Peyer's patch (tissue), 4 donors: ENCODE measurements around the gene SMYD3. TPM values are rescaled to one million over a fixed set of nuclear protein-coding genes. Genes with fewer than 3 reads are reported as not detected.

Experiments used
- DNase-seq, 3 donors: peaks; one replicate each; pipeline ENCODE4 v3.0.0-alpha.2; 2017 to 2019
- H3K27ac ChIP-seq, 4 donors: fragments of 200-600 bp; sonication (generic); one replicate each; pipeline ENCODE4 v1.5.1; 2016 to 2019
- H3K27me3 ChIP-seq, 2 donors: fragments of 200-600 bp; sonication (generic); one replicate each; pipeline ENCODE4 v1.5.1; 2019
- H3K36me3 ChIP-seq, 3 donors: fragments of 200-600 bp; sonication (generic); one replicate each; pipeline ENCODE4 v1.5.1; 2016 to 2019
- H3K4me1 ChIP-seq, 4 donors: fragments of 200-600 bp; sonication (generic); one replicate each; pipeline ENCODE4 v1.5.1; 2016 to 2019
- H3K4me3 ChIP-seq, 4 donors: fragments of 200-600 bp; sonication (generic); 1 replicate in 3 of 4; 2 replicates in 1 of 4; pipeline ENCODE4 v1.5.1; 2016 to 2019; ENCODE audit warnings: mild to moderate bottlenecking in 1 of 4
- H3K9me3 ChIP-seq, 4 donors: fragments of 200-600 bp; sonication (generic); one replicate each; pipeline ENCODE4 v1.5.1; 2016 to 2019; ENCODE audit warnings: mild to moderate bottlenecking in 1 of 4
- POLR2A ChIP-seq, 2 donors: fragments of 450-650 bp; IDR thresholded peaks; one replicate each; pipeline ENCODE4 v1.5.1; 2017; ENCODE audit warnings: antibody characterized with exemption in 2 of 2, mild to moderate bottlenecking in 2 of 2, moderate library complexity in 2 of 2
- total RNA-seq, 4 donors: library from RNA; depleted of rRNA; stranded (reverse); fragments of >200 nt; gene quantifications; one replicate each; pipeline ENCODE4 v1.1.0, GENCODE V29; 2016
- TF ChIP-seq, protein P1 (sequence below), 6 experiments: fragments of 450-650 bp in 4 of 6; fragments of 200-600 bp in 2 of 6; sonication (generic) in 1 of 6; IDR thresholded peaks; one replicate each; pipeline ENCODE4 v1.5.1; 2017 to 2019; ENCODE audit warnings: antibody characterized with exemption in 6 of 6, mild to moderate bottlenecking in 3 of 6, moderate library complexity in 1 of 6

Gene SMYD3
- total RNA-seq, 4 donors from 2014 or later = 19.8 to 55.3 (median 26.9) TPM

DNA sequence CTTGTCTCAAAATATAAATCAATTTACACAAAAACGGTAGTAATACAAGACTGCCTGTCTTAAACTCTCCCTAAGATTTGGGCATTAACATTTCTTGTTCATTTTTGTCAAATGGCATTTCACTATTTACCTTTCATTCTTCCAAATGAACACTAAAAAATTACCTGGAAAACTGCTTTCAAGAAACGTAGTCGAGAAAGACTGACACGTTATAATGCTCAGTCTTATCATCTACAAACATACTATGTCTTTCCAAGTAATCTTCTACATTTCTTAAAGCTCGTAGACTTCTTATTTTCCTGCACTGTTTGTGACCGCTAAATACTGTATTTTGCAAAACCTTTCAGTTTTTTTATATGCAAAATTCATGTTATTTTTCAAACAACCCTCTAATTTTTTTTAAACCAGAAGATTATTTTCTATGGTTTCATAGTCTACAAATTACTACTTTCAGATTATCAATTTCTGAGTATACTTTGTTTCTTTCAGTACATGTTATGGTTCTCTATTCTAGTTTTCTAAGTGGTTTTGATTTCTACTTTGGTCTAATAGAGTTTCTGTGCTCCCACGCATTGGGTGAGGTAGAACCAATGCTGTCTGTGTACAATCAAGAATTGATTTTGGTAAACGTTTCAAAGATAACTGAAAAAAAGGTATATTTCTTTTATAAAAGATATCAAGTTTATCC lies 336.4 kb downstream of the SMYD3 start:
- DNase-seq = no peak
- no peaks in the 10 kb centered on the region for H3K9me3 ChIP-seq
- TF ChIP-seq, protein P1, sequence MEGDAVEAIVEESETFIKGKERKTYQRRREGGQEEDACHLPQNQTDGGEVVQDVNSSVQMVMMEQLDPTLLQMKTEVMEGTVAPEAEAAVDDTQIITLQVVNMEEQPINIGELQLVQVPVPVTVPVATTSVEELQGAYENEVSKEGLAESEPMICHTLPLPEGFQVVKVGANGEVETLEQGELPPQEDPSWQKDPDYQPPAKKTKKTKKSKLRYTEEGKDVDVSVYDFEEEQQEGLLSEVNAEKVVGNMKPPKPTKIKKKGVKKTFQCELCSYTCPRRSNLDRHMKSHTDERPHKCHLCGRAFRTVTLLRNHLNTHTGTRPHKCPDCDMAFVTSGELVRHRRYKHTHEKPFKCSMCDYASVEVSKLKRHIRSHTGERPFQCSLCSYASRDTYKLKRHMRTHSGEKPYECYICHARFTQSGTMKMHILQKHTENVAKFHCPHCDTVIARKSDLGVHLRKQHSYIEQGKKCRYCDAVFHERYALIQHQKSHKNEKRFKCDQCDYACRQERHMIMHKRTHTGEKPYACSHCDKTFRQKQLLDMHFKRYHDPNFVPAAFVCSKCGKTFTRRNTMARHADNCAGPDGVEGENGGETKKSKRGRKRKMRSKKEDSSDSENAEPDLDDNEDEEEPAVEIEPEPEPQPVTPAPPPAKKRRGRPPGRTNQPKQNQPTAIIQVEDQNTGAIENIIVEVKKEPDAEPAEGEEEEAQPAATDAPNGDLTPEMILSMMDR (IDR thresholded peaks at IDR 0.05) = no peak
- no peak for TF ChIP-seq POLR2A (IDR thresholded peaks at IDR 0.05)

DNA sequence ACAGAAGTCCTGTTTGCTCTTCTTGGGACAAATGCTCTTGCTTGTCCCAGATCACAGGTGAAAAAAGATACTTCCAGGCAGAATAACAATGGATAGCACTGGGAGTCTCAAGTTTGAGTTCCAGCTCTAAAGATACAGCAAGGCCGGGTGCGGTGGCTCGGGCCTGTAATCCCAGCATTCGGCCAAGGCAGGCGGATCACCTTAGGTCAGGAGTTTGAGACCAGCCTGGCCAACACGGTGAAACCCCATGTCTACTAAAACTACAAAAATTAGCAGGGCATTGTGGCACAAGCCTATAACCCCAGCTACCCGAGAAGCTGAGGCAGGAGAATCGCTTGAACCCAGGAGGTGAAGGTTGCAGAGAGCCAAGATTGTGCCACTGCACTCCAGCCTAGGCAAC lies 337.6 kb downstream of the SMYD3 start:
- Histone ChIP-seq H3K4me1 (no peaks in the 10 kb centered on the region), H3K9me3 (no peaks in the 10 kb centered on the region), H3K4me3 (no peak overlapping the region), H3K27me3 (no peaks in the 10 kb centered on the region), H3K27ac (no peak overlapping the region), H3K36me3 (no peaks in the 10 kb centered on the region)
- TF ChIP-seq POLR2A (IDR thresholded peaks at IDR 0.05) = no peak
- TF ChIP-seq, protein P1 (IDR thresholded peaks at IDR 0.05) = no peak
- DNase-seq = no peak

More for the DNA sequence above, 336.4 kb downstream of the SMYD3 start:
- Histone ChIP-seq H3K36me3 (no peaks in the 10 kb centered on the region), H3K27ac (no peak overlapping the region), H3K4me1 (no peaks in the 10 kb centered on the region), H3K27me3 (no peaks in the 10 kb centered on the region), H3K4me3 (no peak overlapping the region)

DNA sequence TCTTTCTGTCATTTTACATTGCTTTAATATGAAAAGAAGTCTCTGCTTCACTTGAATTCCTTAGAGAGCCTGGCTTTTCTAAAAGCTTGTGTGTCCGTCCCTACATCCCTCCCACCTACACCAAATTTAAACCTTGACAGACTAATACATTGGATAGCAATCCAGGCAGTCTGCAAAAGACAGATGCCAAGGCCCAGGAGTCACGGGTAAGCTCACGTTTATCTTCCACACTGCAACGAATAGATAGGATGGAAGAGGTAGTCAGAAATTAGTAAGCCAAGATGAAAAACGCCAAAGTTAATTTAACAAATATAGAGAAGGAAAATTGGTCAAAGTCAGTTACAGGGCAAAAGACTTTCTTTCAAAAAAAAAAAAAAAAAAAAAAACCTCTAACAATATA lies 338.1 kb downstream of the SMYD3 start:
- Histone ChIP-seq H3K4me3 (no peak overlapping the region), H3K27me3 (no peaks in the 10 kb centered on the region), H3K36me3 (no peaks in the 10 kb centered on the region), H3K9me3 (no peaks in the 10 kb centered on the region), H3K27ac (no peak overlapping the region), H3K4me1 (no peaks in the 10 kb centered on the region)
- TF ChIP-seq POLR2A (IDR thresholded peaks at IDR 0.05) = no peak
- TF ChIP-seq, protein P1 (IDR thresholded peaks at IDR 0.05) = no peak
- DNase-seq = no peak

DNA sequence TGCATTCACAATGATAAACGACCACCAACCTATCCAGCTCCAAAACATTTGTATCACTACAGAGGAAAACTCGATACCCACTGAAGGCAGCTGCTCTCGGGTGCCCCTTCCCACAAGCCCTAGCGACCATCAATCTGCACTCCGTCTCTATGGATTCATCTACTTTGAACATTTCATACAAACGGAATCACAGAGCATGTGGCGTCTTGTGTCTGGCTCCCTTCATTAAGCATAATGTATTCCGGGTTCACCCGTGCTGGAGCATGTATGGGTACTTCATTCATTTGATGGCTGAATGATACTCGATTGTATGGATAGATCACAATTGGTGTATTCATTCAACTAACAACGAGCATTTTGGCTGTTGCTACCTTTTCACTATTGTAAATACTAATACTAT lies 340.2 kb downstream of the SMYD3 start:
- H3K27ac ChIP-seq = no peak overlapping the region
- H3K4me3 ChIP-seq = no peak overlapping the region
- no peaks in the 10 kb centered on the region for H3K36me3 ChIP-seq
- no peaks in the 10 kb centered on the region for H3K27me3 ChIP-seq
- no peak for DNase-seq
- no peak for TF ChIP-seq POLR2A (IDR thresholded peaks at IDR 0.05)
- TF ChIP-seq, protein P1 (IDR thresholded peaks at IDR 0.05) = no peak
- no peaks in the 10 kb centered on the region for H3K4me1 ChIP-seq
- no peaks in the 10 kb centered on the region for H3K9me3 ChIP-seq

DNA sequence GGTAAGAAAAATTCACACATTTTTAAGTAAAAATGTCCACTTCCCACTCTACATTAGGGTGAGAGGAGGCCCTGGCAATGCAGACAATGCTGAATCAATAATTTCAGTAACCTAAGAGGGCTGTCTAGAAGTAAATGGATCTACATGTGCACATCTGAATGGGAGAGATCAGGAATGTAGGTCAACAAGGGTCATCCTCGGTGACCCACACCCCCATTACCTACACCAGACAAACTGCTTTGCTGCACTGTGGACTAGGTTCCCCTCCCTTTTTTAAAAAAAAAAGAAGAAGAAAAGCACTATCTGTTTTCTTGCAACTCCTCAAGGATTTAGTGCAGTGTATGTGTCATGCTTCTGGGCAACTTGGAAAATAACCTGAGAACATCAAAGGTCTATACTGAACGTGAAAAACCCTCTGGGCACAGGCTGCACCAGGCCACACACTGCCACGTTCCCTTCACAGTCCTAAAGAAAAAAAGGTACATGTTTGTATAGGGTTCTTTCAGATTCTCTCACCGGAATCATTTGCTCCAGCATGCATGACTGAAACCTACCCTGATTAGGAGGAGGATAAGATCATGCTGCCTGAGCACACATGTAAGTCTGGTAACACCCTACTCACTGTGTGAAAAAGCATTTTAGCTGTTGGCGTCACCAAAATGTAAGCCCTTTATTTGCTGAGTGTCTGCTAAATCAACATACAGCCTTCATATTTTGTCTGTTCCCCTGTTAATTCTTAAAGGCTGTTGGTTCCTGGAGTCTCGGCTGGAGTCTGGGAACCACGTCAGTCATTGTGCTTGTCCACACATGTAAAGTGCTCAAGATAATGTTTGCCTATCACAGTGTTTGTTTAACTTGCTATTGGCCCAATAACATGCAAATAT lies 341.0 kb downstream of the SMYD3 start:
- H3K27me3 ChIP-seq = no peaks in the 10 kb centered on the region
- no peaks in the 10 kb centered on the region for H3K4me1 ChIP-seq
- no peaks in the 10 kb centered on the region for H3K36me3 ChIP-seq
- no peaks in the 10 kb centered on the region for H3K9me3 ChIP-seq
- H3K27ac ChIP-seq = no peak overlapping the region
- TF ChIP-seq, protein P1 (IDR thresholded peaks at IDR 0.05) = no peak
- TF ChIP-seq POLR2A (IDR thresholded peaks at IDR 0.05) = no peak
- no peak overlapping the region for H3K4me3 ChIP-seq
- DNase-seq = no peak
